ENCODE results near the gene ADGRG6.

DNA sequence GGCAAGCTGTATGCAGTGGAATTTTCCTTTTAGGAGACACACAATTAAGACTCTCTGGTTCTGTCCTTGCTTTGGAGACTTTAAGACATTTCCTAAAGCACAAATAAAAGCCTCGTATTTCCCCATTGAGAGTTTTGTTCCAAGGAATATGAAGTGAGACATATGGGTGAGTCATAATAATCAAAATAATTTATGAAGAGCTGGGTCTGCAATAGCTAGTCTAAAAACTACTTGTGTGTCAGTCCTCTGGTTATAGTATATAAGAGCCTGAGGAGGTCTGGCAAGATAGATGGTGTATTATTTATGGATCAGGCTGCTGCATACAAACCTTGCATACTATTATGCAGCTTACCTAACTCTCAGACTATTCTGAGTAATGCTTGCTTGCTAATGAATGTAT, 142.6 kb downstream of the ADGRG6 start:
- no peak for TF ChIP-seq POLR2AphosphoS5 (IDR thresholded peaks at IDR 0.05)
- TF ChIP-seq, protein P1, sequence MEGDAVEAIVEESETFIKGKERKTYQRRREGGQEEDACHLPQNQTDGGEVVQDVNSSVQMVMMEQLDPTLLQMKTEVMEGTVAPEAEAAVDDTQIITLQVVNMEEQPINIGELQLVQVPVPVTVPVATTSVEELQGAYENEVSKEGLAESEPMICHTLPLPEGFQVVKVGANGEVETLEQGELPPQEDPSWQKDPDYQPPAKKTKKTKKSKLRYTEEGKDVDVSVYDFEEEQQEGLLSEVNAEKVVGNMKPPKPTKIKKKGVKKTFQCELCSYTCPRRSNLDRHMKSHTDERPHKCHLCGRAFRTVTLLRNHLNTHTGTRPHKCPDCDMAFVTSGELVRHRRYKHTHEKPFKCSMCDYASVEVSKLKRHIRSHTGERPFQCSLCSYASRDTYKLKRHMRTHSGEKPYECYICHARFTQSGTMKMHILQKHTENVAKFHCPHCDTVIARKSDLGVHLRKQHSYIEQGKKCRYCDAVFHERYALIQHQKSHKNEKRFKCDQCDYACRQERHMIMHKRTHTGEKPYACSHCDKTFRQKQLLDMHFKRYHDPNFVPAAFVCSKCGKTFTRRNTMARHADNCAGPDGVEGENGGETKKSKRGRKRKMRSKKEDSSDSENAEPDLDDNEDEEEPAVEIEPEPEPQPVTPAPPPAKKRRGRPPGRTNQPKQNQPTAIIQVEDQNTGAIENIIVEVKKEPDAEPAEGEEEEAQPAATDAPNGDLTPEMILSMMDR (IDR thresholded peaks at IDR 0.05), result no peak
- TF ChIP-seq POLR2A (IDR thresholded peaks at IDR 0.05), result no peak

Data from breast epithelium (tissue), 3 donors.